IPS-20b (cell line): Measurements from ENCODE around the gene METTL16.

Experiments
- H3K27ac ChIP-seq: one replicate; pipeline ENCODE4 v1.5.1; 2013; ENCODE audit warnings: low read length
- H3K27me3 ChIP-seq: 2 replicates; pipeline ENCODE4 v1.6.1; 2013; ENCODE audit warnings: mild to moderate bottlenecking, low read length, inconsistent platforms; ENCODE audit not compliant: insufficient read depth
- H3K36me3 ChIP-seq: 2 replicates; pipeline ENCODE4 v1.6.1; 2013; ENCODE audit warnings: low read depth, mild to moderate bottlenecking, inconsistent platforms, low read length, moderate library complexity; ENCODE audit not compliant: insufficient read depth
- H3K4me1 ChIP-seq: 2 replicates; pipeline ENCODE4 v1.6.1; 2013; ENCODE audit warnings: mild to moderate bottlenecking, control low read depth, inconsistent platforms, low read length, moderate library complexity; ENCODE audit not compliant: insufficient read depth
- H3K4me3 ChIP-seq: 2 replicates; pipeline ENCODE4 v1.5.1; 2013; ENCODE audit warnings: mild to moderate bottlenecking, low read length, inconsistent platforms
- H3K9ac ChIP-seq: 2 replicates; pipeline ENCODE4 v1.6.1; 2013; ENCODE audit warnings: low read depth, mild to moderate bottlenecking, inconsistent platforms, low read length, moderate library complexity
- H3K9me3 ChIP-seq: 2 replicates; pipeline ENCODE4 v1.6.1; 2013; ENCODE audit warnings: mild to moderate bottlenecking, low read depth, low read length, inconsistent platforms; ENCODE audit not compliant: insufficient read depth

The METTL16 gene

DNA sequence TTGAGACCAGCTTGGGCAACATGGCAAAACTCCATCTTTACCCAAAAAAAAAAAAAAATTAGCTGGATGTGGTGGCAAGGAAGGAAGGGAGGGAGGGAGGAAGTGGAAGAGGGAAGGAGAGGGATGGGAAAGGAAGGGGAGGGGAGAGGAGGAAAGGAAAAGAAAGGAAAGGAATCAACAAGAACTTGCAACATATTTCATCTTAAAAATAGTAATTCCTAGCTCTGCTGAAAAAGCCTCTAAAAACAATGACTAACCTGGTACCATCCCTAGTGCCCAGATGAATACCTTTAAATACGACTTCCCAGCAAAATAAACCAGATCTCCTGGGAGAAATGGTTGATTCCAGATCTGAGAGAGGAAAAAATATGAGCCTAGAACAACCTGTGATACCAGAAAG lies 83.8 kb downstream of the METTL16 start:
- H3K27me3 ChIP-seq = no peaks in the 10 kb centered on the region
- H3K9me3 ChIP-seq = no peaks in the 10 kb centered on the region
- H3K4me3 ChIP-seq = no peak overlapping the region
- H3K36me3 ChIP-seq = peaks cover 27% of the 10 kb centered on the region
- H3K4me1 ChIP-seq = no peaks in the 10 kb centered on the region
- H3K9ac ChIP-seq = no peak overlapping the region
- H3K27ac ChIP-seq = no peak overlapping the region

DNA sequence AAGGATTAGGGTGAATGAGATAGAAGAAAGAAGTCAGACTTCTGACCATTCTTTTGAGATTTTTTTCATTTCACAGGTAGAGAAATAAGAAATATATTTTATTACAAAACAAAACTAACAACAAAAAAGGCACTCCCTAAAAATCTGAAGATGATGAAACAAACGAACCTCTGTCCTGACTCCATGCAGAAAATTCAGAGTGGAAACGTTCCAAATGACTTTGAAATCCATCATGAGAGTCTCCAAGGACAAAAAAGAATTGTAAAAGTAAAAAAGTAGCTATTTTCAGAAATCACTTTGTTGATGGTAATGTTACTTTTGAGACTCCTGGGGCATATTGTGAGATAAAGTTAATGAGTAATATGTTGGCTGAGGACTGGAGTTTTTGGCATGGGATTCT lies 84.5 kb downstream of the METTL16 start:
- Histone ChIP-seq H3K9me3 (no peaks in the 10 kb centered on the region), H3K27ac (no peak overlapping the region), H3K27me3 (no peaks in the 10 kb centered on the region), H3K36me3 (peaks cover 25% of the 10 kb centered on the region), H3K9ac (no peak overlapping the region), H3K4me1 (no peaks in the 10 kb centered on the region), H3K4me3 (no peak overlapping the region)

DNA sequence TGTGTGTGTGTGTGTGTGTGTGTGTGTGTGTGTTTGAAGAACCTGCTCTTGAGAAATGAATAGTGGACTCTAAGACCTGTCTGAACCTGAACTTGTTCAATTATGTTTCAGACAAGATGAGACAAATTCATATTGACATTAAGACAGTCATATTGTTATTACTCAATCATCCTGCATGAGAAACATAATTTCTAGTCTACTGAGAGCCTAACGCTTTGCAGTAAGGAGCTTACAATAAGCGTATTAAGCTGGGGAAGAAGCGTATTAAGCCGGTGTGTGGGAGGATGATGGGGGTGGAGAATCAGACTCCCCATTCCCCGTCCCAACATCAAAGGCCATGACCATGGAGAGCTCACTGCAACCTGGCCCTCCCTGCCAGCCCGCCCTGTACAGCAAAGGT lies 88.4 kb downstream of the METTL16 start:
- Histone ChIP-seq H3K36me3 (peaks cover 48% of the 10 kb centered on the region), H3K27ac (no peak overlapping the region)

DNA sequence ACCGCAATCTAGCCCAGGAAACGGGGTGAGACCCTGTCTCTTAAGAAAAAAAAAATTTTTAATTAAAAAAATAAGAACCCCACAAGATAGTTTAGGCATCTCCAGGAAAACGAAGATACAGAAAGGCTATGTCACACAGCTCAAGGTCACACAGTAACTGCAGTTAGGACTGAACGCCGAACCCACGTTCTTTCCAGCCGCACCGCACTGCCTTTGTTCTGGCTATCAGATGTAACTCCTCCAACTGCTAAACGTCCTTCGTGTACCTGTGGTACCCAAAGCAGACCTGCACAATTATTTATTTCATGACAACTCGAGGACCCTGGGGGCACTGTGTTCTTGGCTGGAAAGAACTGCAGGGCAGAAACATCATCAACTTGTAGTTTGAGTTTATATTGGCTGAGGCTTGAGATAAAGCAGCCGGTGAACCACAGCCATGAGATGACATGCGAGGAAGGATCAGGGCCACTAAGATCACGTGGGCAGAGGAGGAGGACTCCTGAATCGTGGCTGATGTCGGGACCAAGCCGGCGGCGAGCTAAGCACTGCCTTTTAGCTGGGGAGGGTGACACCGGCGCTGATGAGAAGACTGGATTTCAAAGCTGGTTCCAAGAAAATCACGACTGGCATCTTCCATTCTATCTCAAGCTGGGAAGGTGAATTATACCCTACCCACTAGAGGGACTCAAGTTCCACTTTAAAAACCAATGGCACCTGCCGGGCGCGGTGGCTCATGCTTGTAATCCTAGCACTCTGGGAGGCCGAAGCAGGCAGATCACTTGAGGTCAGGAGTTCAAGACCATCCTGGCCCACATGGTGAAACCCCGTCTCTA lies 90.2 kb downstream of the METTL16 start:
- no peak overlapping the region for H3K27ac ChIP-seq
- no peaks in the 10 kb centered on the region for H3K4me1 ChIP-seq
- H3K27me3 ChIP-seq = no peaks in the 10 kb centered on the region
- H3K9ac ChIP-seq = no peak overlapping the region
- no peak overlapping the region for H3K4me3 ChIP-seq
- peaks cover 57% of the 10 kb centered on the region for H3K36me3 ChIP-seq
- H3K9me3 ChIP-seq = no peaks in the 10 kb centered on the region

More for the DNA sequence above, 88.4 kb downstream of the METTL16 start:
- H3K9ac ChIP-seq = no peak overlapping the region
- H3K27me3 ChIP-seq = no peaks in the 10 kb centered on the region
- no peaks in the 10 kb centered on the region for H3K4me1 ChIP-seq
- no peak overlapping the region for H3K4me3 ChIP-seq
- no peaks in the 10 kb centered on the region for H3K9me3 ChIP-seq

DNA sequence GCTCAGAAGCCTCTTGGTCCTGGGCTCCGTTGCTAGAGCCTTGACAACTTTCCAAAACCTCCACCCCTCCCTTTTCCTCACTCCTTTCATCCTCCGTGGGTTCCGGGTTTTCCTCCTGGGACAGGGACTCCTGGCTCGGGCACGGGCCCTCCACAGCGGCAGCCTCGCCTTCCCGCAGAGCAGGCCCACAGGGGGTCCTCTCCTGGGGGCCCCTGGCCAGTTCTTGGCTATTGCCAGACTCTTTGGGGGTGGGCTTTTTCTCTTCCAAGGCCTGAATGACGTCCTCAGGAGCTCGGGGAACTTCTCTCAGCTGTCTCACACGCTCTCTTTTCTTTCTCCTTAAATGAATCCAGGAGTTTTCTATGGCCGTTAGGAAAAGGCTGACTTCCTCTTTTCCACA lies 91.5 kb downstream of the METTL16 start:
- Histone ChIP-seq H3K27ac (no peak overlapping the region), H3K4me1 (no peaks in the 10 kb centered on the region), H3K4me3 (no peak overlapping the region), H3K9ac (no peak overlapping the region), H3K9me3 (no peaks in the 10 kb centered on the region), H3K36me3 (peaks cover 49% of the 10 kb centered on the region), H3K27me3 (no peaks in the 10 kb centered on the region)

DNA sequence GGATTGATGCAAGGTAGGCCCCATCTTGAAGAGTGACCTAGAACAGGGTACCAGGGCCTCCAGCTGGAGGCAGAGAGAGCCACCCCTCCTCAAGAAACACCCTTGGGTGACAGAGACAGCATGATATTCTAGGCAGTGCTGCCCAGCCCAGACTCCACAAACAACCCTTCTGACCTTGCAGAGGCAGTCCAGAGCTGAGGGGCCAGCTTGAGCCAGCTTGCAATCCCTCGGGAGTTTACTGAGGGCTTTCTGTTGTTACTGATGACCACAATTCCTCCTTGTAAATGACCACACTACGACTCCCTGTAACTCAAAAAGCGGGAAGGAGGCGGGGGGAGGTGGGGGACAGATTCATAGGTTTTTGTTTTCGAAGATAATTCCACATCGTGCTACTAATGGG lies 92.2 kb downstream of the METTL16 start:
- Histone ChIP-seq H3K9ac (no peak overlapping the region), H3K27me3 (no peaks in the 10 kb centered on the region), H3K4me3 (no peak overlapping the region), H3K4me1 (no peaks in the 10 kb centered on the region), H3K36me3 (peaks cover 53% of the 10 kb centered on the region), H3K9me3 (no peaks in the 10 kb centered on the region), H3K27ac (no peak overlapping the region)

DNA sequence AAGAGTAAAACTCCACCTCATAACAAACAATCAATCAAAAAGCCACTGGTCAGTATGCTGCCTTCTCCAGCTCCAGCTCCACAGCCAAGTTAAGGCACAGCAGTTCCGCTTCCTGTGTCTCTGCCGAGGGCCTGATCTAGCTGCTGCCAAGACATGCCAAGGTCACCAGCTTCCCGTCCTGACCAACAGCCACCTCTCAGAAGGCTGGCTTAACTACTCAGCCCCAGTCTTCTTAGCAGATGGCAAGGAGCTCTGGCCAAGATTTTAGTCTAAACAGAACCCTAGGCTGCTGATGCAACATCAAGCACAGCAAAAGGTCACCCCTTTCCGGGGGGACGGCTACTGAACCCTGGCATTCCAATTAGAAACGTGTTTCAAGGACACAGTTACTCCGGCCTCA lies 93.1 kb downstream of the METTL16 start:
- Histone ChIP-seq H3K4me1 (no peaks in the 10 kb centered on the region), H3K9me3 (no peaks in the 10 kb centered on the region), H3K36me3 (peaks cover 62% of the 10 kb centered on the region), H3K9ac (no peak overlapping the region), H3K27ac (no peak overlapping the region), H3K4me3 (no peak overlapping the region), H3K27me3 (no peaks in the 10 kb centered on the region)

DNA sequence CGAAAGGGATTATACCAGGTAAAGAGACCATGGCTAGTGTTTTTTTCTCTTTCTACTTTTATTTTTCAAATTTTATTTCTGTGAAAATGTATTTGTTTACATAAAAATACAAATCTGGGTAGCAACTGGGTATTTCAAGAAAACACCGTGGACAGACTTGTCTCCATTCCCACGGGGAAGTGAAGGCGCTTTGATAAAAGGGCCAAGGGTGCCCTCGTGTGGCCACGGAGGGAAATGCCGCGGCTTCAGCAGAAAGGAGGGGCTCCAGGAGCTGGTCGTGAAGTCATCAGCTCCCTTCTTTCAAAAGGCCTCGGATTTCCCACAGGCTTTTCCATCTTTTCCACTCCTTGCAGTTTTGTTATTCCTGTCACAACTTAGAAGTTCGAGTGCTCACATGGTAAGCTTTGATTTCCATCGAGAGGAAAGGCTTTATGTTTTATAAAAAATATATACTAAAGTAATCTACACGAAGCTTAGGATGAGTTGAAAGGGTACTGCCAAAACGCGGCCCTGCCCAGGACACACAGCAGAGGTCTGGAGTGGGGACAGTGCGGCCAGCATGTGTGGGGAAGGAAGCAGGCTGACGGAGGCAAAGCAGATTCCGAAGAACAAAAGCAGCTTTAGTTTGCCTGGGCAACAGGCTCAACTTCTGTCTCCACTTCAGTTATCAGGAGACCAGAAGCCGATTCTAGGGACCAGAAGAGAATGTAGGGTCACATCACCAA lies 95.5 kb downstream of the METTL16 start:
- no peak overlapping the region for H3K27ac ChIP-seq
- no peak overlapping the region for H3K4me3 ChIP-seq
- no peak overlapping the region for H3K9ac ChIP-seq
- no peaks in the 10 kb centered on the region for H3K9me3 ChIP-seq
- no peaks in the 10 kb centered on the region; the same call in 1 of the 2 replicates for H3K4me1 ChIP-seq
- H3K27me3 ChIP-seq = no peaks in the 10 kb centered on the region
- H3K36me3 ChIP-seq = peaks cover 55% of the 10 kb centered on the region

DNA sequence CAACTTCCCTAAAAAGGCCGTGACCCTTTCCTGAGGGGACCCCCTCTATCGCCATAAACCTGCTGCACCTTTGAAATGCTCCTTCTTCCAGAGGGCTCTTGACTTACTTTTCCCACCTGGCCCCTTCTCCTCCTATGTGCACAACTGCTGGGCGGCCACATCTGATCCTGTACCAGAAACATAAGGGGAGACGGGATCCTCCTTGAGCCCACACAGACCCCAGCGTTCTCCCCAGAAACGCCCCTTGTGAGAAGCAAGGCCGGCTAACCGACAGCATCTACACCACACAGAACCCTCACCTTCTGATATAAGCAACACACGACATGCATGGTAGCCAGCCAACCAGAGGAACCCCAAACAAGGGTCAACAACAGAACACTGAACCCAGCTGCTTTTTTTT lies 96.6 kb downstream of the METTL16 start:
- H3K9me3 ChIP-seq = no peaks in the 10 kb centered on the region
- H3K27ac ChIP-seq = no peak overlapping the region
- no peak overlapping the region for H3K4me3 ChIP-seq
- peaks cover 53% of the 10 kb centered on the region for H3K36me3 ChIP-seq
- no peak overlapping the region for H3K9ac ChIP-seq
- no peaks in the 10 kb centered on the region for H3K27me3 ChIP-seq
- H3K4me1 ChIP-seq = no peaks in the 10 kb centered on the region; the same call in 1 of the 2 replicates

DNA sequence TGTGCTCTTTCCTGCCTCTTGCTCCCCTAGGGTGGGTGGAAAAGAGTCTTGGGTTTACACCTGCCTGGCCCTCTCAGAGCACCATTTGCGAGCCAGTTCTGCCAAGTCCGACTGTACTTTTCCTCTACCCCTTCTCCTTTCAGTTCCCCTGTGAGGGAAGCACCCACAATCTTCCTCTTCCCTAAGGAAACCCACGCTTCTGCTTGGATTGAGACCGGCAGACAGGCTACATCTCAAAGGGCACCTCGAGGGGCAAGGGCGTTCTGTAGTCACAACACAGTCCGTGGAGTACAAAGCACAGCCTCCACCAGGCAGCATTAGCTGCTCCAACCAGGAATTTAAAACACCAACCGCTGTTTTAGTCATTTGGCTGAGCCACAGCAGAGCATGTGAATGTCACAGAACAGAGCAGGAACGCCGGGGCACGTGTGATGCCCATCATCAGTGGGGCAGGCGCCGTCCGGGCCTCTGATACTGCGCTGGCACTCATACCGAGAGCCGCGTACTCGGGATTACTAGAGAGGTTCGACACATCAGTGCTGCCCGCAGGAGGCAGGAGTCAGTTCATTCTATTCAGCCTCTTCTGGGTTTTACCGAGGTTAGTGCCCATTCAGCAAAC lies 97.1 kb downstream of the METTL16 start:
- Histone ChIP-seq H3K4me1 (no peaks in the 10 kb centered on the region; the same call in 1 of the 2 replicates), H3K36me3 (peaks cover 48% of the 10 kb centered on the region), H3K9ac (no peak overlapping the region), H3K27ac (no peak overlapping the region), H3K27me3 (no peaks in the 10 kb centered on the region), H3K9me3 (no peaks in the 10 kb centered on the region), H3K4me3 (no peak overlapping the region)

DNA sequence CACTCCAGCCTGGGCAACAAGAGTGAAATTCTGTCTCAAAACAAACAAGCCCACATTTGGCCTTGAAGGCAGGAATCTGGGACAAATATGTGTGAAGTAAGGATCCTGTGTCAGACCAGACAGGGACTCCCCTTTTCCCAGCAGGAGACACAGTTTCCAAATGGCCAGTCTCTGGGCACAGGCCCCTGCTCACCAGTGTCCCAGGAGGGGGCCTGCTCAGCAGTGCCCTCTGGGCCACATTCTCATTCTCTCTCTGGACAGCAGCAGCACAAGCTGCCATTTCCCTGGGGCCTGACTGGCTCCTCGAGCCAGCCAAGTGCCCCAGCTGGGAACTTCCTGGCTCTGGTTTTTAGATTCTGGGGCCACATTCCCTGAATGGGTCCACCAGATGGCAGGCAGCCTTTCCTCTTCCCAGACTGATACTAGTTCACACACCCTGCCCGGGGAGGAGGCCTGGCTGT lies 99.1 kb downstream of the METTL16 start:
- Histone ChIP-seq H3K36me3 (peaks cover 28% of the 10 kb centered on the region), H3K27me3 (no peaks in the 10 kb centered on the region), H3K4me1 (no peaks in the 10 kb centered on the region; the same call in 1 of the 2 replicates), H3K9me3 (no peaks in the 10 kb centered on the region), H3K4me3 (no peak overlapping the region), H3K27ac (no peak overlapping the region), H3K9ac (no peak overlapping the region)
